CD4-positive, alpha-beta T cell treated with Interleukin-6 at 100 ng/mL for 8 hours (primary cell): Measurements from ENCODE around the gene PLA2G4A.

ENCODE experiments used
- DNase-seq: peaks from one replicate; pipeline ENCODE4 v3.0.0-alpha.2; 2020; ENCODE audit warnings: mixed read lengths, low spot score

Gene PLA2G4A

DNA sequence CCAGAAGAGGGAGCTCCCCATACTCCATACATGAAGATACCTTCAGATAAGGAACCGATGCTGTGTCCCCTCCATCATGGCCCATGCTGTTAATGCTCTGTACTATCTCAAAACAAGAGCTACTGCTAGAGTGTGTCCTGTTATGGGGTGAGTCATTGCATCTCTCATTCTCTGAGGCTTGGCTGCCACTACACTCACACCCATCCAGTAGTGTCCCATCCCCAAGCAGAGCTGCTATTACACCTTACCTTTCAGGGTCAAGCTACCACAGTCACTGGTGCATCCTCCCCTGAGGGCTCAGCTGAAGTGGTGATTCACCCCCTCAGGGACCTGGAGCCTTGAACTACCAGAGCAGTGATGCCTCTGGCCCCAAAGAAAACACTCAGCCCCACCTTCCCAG lies 198.5 kb downstream of the PLA2G4A start:
- DNase-seq, result no peak

DNA sequence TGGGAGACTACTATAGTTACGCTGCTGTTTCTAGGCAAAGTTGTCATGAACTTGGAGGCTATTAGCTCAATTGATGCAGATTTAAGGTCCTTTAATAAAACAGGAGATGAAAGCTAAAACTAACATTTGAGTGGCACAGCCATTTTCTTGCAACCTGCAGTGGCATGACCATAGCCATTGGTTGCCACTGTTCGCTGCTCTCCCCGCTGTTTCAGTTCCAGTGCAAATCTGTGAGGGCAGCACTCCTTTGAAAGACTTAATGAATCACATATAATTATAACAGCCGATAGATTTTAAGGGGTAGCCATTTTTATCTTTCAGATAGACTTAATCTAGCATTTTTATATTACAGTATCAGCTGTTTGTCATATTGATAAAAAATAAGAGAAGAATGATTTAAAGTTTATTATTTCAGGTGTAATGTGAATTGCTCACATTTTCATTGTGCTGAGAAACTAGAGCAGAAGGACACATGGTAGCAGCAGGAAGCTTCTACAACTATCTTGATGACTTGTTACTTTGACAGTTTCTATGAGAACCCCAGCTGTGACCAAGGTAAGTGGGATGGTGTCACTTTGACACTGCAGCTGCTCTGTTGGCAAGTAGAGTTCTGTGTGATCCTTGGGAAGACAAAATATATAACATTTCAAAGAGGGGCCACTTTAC lies 203.7 kb downstream of the PLA2G4A start:
- no peak for DNase-seq

DNA sequence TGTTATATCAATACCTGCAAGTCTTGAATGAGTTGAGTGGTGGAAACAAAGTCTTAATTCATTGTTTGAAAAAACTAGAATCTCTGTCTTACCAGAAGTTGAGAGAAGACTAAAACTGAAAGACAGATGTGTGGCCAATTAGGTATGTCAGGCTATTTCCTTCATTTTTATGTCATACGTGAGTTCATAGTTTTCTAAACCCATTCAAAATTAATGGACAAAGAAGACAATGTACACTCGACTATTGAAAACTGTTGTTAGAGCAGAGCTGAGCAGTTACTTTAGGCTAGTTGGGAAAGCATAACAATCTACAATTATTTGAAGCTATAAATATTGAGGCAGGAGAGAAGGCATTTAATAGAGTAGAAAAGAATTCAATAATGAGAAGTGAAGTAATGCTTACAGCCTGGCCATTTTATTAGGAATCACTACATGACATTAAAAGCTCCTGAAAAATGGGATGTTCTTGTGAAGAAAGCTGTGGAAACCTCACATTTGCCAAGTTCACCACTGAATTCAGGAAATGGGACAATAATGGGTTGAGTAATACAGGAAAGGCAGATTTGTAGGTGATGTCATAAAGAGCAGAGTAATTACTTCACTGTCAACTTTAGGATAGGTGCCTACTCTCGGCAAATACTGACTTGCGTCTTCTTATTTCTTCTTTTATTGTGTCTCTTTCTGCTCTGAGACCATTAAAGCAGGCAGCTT lies 204.4 kb downstream of the PLA2G4A start:
- DNase-seq, result no peak

DNA sequence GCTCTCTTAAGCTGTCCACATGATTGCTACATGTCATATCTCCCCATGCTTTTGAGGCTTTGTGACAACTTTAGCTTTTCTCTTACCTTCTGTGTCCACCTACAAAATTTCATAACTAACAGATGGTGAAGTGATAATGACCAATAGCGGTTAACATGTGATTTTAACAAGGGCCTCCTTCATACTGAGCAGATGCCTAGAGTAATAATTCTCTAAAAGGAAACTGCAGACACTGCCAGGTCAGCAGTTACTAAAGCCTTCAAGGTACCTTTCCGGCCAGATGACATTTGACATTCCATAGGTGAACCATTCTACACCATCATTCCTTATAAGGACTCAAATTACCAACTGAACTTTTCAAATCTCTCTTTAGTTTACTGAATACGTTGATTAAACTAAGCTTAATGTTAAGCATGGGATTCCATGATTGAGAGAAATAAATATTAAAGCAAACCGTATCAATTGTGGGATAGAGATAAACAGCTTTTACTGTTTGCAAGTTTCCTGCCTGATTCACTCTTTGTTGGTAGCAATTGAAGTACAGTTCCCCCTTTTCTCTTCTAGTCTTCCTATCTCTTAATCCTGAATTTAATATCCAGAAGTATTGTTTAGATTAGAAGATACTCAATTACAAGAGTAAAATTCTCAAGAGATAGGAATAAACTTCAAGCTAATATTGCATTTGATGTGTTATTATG lies 205.1 kb downstream of the PLA2G4A start:
- no peak for DNase-seq

DNA sequence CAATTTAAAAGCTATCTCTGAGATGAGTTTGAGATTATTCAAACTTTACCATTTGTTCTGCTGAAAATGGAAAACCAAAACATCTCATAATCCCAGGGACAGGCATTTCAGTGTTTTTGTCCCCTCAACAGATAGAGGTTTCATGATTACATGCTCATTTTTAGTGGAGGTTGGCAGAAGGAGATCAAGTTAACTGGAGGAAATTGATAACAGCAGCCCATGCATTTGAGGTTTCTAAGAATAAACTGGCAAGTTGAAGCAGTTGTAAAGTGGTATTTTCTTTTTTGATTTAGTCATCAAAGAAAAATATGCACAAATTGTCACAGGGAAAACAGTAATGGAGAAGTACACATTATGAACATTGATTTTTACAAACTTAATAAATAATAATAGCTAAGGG lies 205.8 kb downstream of the PLA2G4A start:
- no peak for DNase-seq

DNA sequence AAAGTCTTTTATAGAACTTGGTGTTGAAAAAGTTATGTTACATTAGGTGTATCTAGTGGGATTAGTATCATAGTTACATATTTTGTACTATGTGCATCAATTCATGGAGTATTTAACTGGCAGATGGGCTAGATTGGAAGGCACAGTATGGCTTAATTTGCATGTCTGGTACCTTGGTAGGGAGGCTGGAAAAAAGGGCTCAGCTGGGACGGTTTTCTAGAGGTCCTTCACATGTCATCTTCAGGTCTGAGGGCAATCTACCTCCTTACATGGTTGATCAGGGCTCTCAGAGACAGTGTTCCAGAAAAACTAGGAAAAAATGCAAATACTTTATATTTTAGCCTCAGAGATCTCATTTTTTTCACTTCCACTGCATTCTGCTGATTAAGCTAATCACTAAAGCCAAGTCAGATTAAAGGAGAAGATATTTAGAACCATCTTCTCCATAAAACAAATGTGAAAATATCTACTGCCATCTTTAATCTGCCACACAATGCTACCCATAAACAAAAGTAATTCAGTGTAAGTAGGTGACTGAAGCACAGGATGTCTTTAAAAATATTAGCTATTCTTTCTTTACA lies 209.3 kb downstream of the PLA2G4A start:
- DNase-seq, result no peak
